ENCODE results near the gene DLG2.

Gene DLG2

GRCh38 chr11:83674102-83674896 lies 1952.8 kb downstream of the DLG2 start:
- no peak for TF ChIP-seq CTCF (conservative IDR thresholded peaks at IDR 0.05; ENCODE audit: low read depth, low read length)
- H3K4me3 ChIP-seq (ENCODE audit: low read depth, low read length): no peak overlapping the region
- DNase-seq (ENCODE audit: low read depth): no peak

- no peak overlapping the region for H3K4me3 ChIP-seq (ENCODE audit: low read depth, low read length)
- DNase-seq (ENCODE audit: low read depth): peak; percentile 26
- peak; percentile 30 for TF ChIP-seq CTCF (conservative IDR thresholded peaks at IDR 0.05; ENCODE audit: low read depth, low read length)
These were observed 1955.9 kb downstream of the DLG2 start for GRCh38 chr11:83671289-83671688.

GRCh38 chr11:83666149-83666548 lies 1961.0 kb downstream of the DLG2 start:
- peak; percentile 78 for DNase-seq (ENCODE audit: low read depth)
- TF ChIP-seq CTCF (conservative IDR thresholded peaks at IDR 0.05; ENCODE audit: low read depth, low read length): no peak
- no peak overlapping the region for H3K4me3 ChIP-seq (ENCODE audit: low read depth, low read length)

GRCh38 chr11:83663988-83664387 lies 1963.2 kb downstream of the DLG2 start:
- no peak for TF ChIP-seq CTCF (conservative IDR thresholded peaks at IDR 0.05; ENCODE audit: low read depth, low read length)
- H3K4me3 ChIP-seq (ENCODE audit: low read depth, low read length): no peak overlapping the region
- DNase-seq (ENCODE audit: low read depth): no peak

GRCh38 chr11:83663446-83663845 lies 1963.7 kb downstream of the DLG2 start:
- peak; percentile 10 for DNase-seq (ENCODE audit: low read depth)
- no peak overlapping the region for H3K4me3 ChIP-seq (ENCODE audit: low read depth, low read length)
- no peak for TF ChIP-seq CTCF (conservative IDR thresholded peaks at IDR 0.05; ENCODE audit: low read depth, low read length)

- no peak for TF ChIP-seq CTCF (conservative IDR thresholded peaks at IDR 0.05; ENCODE audit: low read depth, low read length)
- H3K4me3 ChIP-seq (ENCODE audit: low read depth, low read length): no peak overlapping the region
- no peak for DNase-seq (ENCODE audit: low read depth)
These were observed 1964.7 kb downstream of the DLG2 start for GRCh38 chr11:83662494-83662893.

Data from choroid plexus epithelial cell (primary cell).